NT2/D1 (cell line): ENCODE results near the gene ANK3.

Experiments used
- SUZ12 ChIP-seq: IDR thresholded peaks from 2 replicates; pipeline ENCODE4 v1.6.1; 2011; ENCODE audit not compliant: insufficient read length, insufficient read depth; ENCODE audit errors: extremely low read depth
- YY1 ChIP-seq: IDR thresholded peaks from 2 replicates; pipeline ENCODE4 v1.6.1; 2011; ENCODE audit not compliant: insufficient read length, insufficient read depth

DNA sequence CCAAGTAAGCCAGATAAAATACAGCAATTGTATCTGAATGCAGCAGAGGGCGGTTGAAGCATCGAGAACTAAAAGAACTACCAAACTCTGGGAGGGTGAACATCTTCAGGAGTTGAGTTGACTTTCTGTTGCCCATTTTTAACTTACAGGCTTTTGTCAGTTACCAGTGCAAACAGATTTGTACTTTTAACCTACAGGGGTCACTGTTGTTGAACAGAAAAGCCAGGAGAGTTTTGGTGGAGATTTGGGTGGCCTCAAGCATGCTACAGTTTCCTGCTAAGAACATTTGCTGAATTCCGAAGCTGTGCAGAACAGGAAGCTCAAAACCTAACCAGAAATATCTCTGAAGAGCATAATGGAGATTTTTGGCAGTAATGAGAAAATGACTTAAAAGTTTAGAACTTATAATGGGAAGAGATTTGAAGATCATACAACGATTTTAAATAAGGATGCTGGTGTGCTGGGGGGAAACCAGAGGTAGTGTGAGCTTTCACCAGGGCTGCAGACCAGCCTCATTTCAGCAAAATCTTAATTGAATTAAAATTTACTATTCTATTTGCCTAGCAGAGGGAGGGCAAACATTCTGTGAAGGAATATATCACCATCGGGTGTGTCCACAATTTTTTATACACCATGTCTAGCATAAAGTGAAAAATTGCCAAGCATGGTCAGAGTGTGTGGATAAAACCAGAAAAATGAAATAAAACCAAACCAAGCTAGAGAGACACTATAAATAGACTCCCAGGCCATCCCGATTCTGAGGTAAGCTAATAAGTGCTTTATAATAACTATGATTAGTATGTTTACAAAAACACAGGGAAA, 274.7 kb downstream of the ANK3 start:
- no peak for TF ChIP-seq SUZ12
- TF ChIP-seq YY1 = no peak
